A549 (cell line): ENCODE data around the gene TMEM163. TPM values are rescaled to one million over a fixed set of nuclear protein-coding genes. Genes with fewer than 3 reads are reported as not detected.
"Not testable (repeated sequence)": the region's sequence is repeated elsewhere in the genome, so short reads cannot be mapped to it uniquely, and the experiment has no call there.

Experiments
- ATAC-seq, 2 experiments: fragments of 200-7000 bp in 1 of 2; fragments of >200 bp in 1 of 2; cut with Nextera tagmentation in 1 of 2; cut with Tn5 transposase in 1 of 2; 3 replicates each; pipeline versions ENCODE4 v1.8.0 to v1.9.1; 2018 to 2020; ENCODE audit warnings: mild to moderate bottlenecking in 1 of 2, moderate library complexity in 1 of 2
- CTCF ChIA-PET: fragments of 300-600 bp; sonication (Branson Sonifier 250); formaldehyde crosslinking; extraction: SDS; loops from one replicate; lab custom pipeline; 2021; ENCODE audit warnings: antibody characterized with exemption, inconsistent platforms; lab: Yijun Ruan, JAX
- POLR2A ChIA-PET: fragments of 350-600 bp; formaldehyde crosslinking; extraction: SDS; loops from one replicate; lab custom pipeline; 2021; ENCODE audit warnings: antibody characterized with exemption, inconsistent platforms; lab: Yijun Ruan, JAX
- DNase-seq, 2 experiments: peaks; one replicate each; pipeline versions ENCODE4 v3.0.0 to v3.0.0-alpha.2; 2011 to 2016; ENCODE audit warnings: low read depth in 1 of 2, low spot score in 1 of 2
- FAIRE-seq: peaks from 2 replicates; lab custom pipeline; 2011; peaks lifted over from hg19 to GRCh38; lab: Jason Lieb, UNC
- H3K27ac ChIP-seq, 2 experiments: fragments of >200 bp; sonication (Bioruptor Twin); formaldehyde crosslinking; 3 replicates each; pipeline ENCODE4 v1.5.1; 2016 to 2017
- H3K4me1 ChIP-seq: fragments of >200 bp; sonication (Bioruptor Twin); formaldehyde crosslinking; 3 replicates; pipeline ENCODE4 v1.6.1; 2016
- H3K4me2 ChIP-seq: fragments of >200 bp; sonication (Bioruptor Twin); formaldehyde crosslinking; 3 replicates; pipeline ENCODE4 v1.6.1; 2016
- H3K4me3 ChIP-seq: fragments of >200 bp; sonication (Bioruptor Twin); formaldehyde crosslinking; 3 replicates; pipeline ENCODE4 v1.5.1; 2016
- H3K9me3 ChIP-seq: fragments of >200 bp; sonication (Bioruptor Twin); formaldehyde crosslinking; 3 replicates; pipeline ENCODE4 v1.6.1; 2016
- BCL3 ChIP-seq: fragments of >200 bp; sonication (Bioruptor Twin); formaldehyde crosslinking; IDR thresholded peaks from 3 replicates; pipeline ENCODE4 v1.6.1; 2016
- BHLHE40 ChIP-seq: IDR thresholded peaks from 2 replicates; pipeline ENCODE4 v1.6.1; 2012; ENCODE audit warnings: low read depth, low read length, inconsistent platforms
- CBX2 ChIP-seq: fragments of 200-600 bp; sonication (generic); IDR thresholded peaks from 2 replicates; pipeline ENCODE4 v1.6.1; 2016; ENCODE audit warnings: low read depth, mild to moderate bottlenecking, borderline replicate concordance
- CBX8 ChIP-seq: fragments of 200-600 bp; sonication (generic); IDR thresholded peaks from 2 replicates; pipeline ENCODE4 v1.6.1; 2016
- CEBPB ChIP-seq, 2 experiments: fragments of >200 bp in 1 of 2; sonication (Bioruptor Twin) in 1 of 2; formaldehyde crosslinking in 1 of 2; IDR thresholded peaks; 2 replicates each; pipeline ENCODE4 v1.6.1; 2012 to 2016
- CHD2 ChIP-seq: fragments of 150-350 bp; IDR thresholded peaks from 2 replicates; pipeline ENCODE4 v1.6.1; 2014; ENCODE audit warnings: low read length; ENCODE audit not compliant: partially characterized antibody
- E2F6 ChIP-seq: IDR thresholded peaks from 2 replicates; pipeline ENCODE4 v1.6.1; 2012; ENCODE audit warnings: low read depth, borderline replicate concordance
- EHF ChIP-seq: fragments of 250-450 bp; sonication (Bioruptor Pico); IDR thresholded peaks from 2 replicates; pipeline ENCODE4 v1.5.0; 2020; ENCODE audit warnings: mild to moderate bottlenecking
- FOSB ChIP-seq: fragments of 250-450 bp; sonication (Bioruptor Pico); IDR thresholded peaks from 2 replicates; pipeline ENCODE4 v1.5.0; 2020; ENCODE audit warnings: mild to moderate bottlenecking, moderate library complexity
- FOSL2 ChIP-seq, 2 experiments: fragments of 450-650 bp in 1 of 2; fragments of >200 bp in 1 of 2; sonication (Bioruptor Twin) in 1 of 2; formaldehyde crosslinking; IDR thresholded peaks; 2 replicates each; pipeline versions ENCODE4 v1.5.0 to v1.6.1; 2016 to 2020; ENCODE audit warnings: mild to moderate bottlenecking in 1 of 2, moderate library complexity in 1 of 2
- FOXS1 ChIP-seq: fragments of 250-450 bp; sonication (Bioruptor Pico); IDR thresholded peaks from 2 replicates; pipeline ENCODE4 v1.5.0; 2020; ENCODE audit warnings: mild to moderate bottlenecking, moderate library complexity
- GATA3 ChIP-seq: IDR thresholded peaks from 2 replicates; pipeline ENCODE4 v1.6.1; 2012; ENCODE audit warnings: borderline replicate concordance
- HES2 ChIP-seq: fragments of >200 bp; sonication (Bioruptor Twin); formaldehyde crosslinking; IDR thresholded peaks from 2 replicates; pipeline ENCODE4 v1.6.1; 2016
- HMGXB4 ChIP-seq: fragments of 250-450 bp; sonication (Bioruptor Pico); IDR thresholded peaks from 2 replicates; pipeline ENCODE4 v1.5.0; 2021; ENCODE audit warnings: mild to moderate bottlenecking, moderate library complexity, borderline replicate concordance
- HOXA7 ChIP-seq: fragments of 250-450 bp; sonication (Bioruptor Pico); IDR thresholded peaks from 2 replicates; pipeline ENCODE4 v1.5.0; 2020; ENCODE audit warnings: mild to moderate bottlenecking, moderate library complexity
- JUNB ChIP-seq: fragments of >200 bp; sonication (Bioruptor Twin); formaldehyde crosslinking; IDR thresholded peaks from 2 replicates; pipeline ENCODE4 v1.6.1; 2016
- KDM5A ChIP-seq: fragments of 200-600 bp; sonication (generic); IDR thresholded peaks from 2 replicates; pipeline ENCODE4 v1.6.1; 2016; ENCODE audit warnings: antibody characterized with exemption, mild to moderate bottlenecking
- MAX ChIP-seq: IDR thresholded peaks from 2 replicates; pipeline ENCODE4 v1.6.1; 2012
- MAZ ChIP-seq: fragments of 150-350 bp; IDR thresholded peaks from 2 replicates; pipeline ENCODE4 v1.6.1; 2014; ENCODE audit warnings: antibody characterized with exemption, low read depth, low read length, borderline replicate concordance
- MYC ChIP-seq: IDR thresholded peaks from 2 replicates; pipeline ENCODE4 v1.6.1; 2012; ENCODE audit warnings: mild to moderate bottlenecking, inconsistent platforms, low read length, improper control_type of control experiment, borderline replicate concordance
- PHF8 ChIP-seq: fragments of 200-600 bp; sonication (generic); IDR thresholded peaks from 2 replicates; pipeline ENCODE4 v1.6.1; 2016; ENCODE audit warnings: low read depth, mild to moderate bottlenecking, antibody characterized with exemption, moderate library complexity, borderline replicate concordance
- RFX5 ChIP-seq: fragments of 450-650 bp; IDR thresholded peaks from 2 replicates; pipeline ENCODE4 v1.7.1; 2014; ENCODE audit warnings: antibody characterized with exemption, mild to moderate bottlenecking, moderate library complexity
- TFCP2L1 ChIP-seq: fragments of 250-450 bp; sonication (Bioruptor Pico); IDR thresholded peaks from 2 replicates; pipeline ENCODE4 v1.5.0; 2021; ENCODE audit warnings: mild to moderate bottlenecking
- USF2 ChIP-seq: fragments of 450-650 bp; IDR thresholded peaks from 2 replicates; pipeline ENCODE4 v1.6.1; 2014; ENCODE audit warnings: antibody characterized with exemption
- ZC3H11A ChIP-seq: fragments of 450-650 bp; IDR thresholded peaks from 2 replicates; pipeline ENCODE4 v1.6.1; 2014; ENCODE audit warnings: antibody characterized with exemption, mild to moderate bottlenecking
- ZNF302 ChIP-seq: fragments of 250-450 bp; sonication (Bioruptor Pico); IDR thresholded peaks from 2 replicates; pipeline ENCODE4 v1.9.0; 2021; ENCODE audit warnings: inconsistent platforms, mild to moderate bottlenecking, moderate library complexity
- ZSCAN20 ChIP-seq: fragments of 250-450 bp; sonication (Bioruptor Pico); IDR thresholded peaks from 2 replicates; pipeline ENCODE4 v1.8.0; 2022; ENCODE audit warnings: mild to moderate bottlenecking, moderate library complexity
- WGBS: methylation state at CpG from one replicate; pipeline ENCODE4 v1.1.6; 2017; ENCODE audit errors: missing lambda C conversion rate; 5-methylcytosine and 5-hydroxymethylcytosine counted together
- polyA plus RNA-seq, 4 experiments: library from polyadenylated mRNA; depleted of rRNA in 3 of 4; stranded (reverse); fragments of >200 nt; fragmentation: RNase III in 1 of 4; extraction: RNeasy Plus Mini Kit Qiagen cat#74134 plus additional on column Dnase treatment in 1 of 4; gene quantifications; 2 replicates in 3 of 4; 3 replicates in 1 of 4; pipeline ENCODE4 v1.2.3, GENCODE V29; 2011 to 2017

The TMEM163 gene
- polyA plus RNA-seq, 2 of the 4 experiments (the other 2 are of a cell fraction): not detected

- Histone ChIP-seq H3K27ac (no peak overlapping the region), H3K4me1 (no peaks in the 10 kb centered on the region), H3K9me3 (no peaks in the 10 kb centered on the region), H3K4me3 (no peak overlapping the region), H3K4me2 (no peak overlapping the region)
- FAIRE-seq (no peak), DNase-seq (no peak), ATAC-seq (no peak)
- POLR2A ChIA-PET: no interaction called here
- 34% methylated on average over 3 of the region's 3 CpGs for WGBS
- TF ChIP-seq BCL3: no peak
- TF ChIP-seq ZSCAN20 (CRISPR knock-in tag): no peak
- no peak for TF ChIP-seq HES2
- TF ChIP-seq FOSL2 (IDR thresholded peaks at IDR 0.05): no peak
- TF ChIP-seq FOSL2 (CRISPR knock-in tag; IDR thresholded peaks at IDR 0.05): no peak
- TF ChIP-seq ZC3H11A: no peak
- no peak for TF ChIP-seq GATA3
- TF ChIP-seq BHLHE40: no peak
- no peak for TF ChIP-seq TFCP2L1
- TF ChIP-seq CBX2: no peak
- TF ChIP-seq ZNF302: no peak
- TF ChIP-seq KDM5A: no peak
- TF ChIP-seq CBX8: no peak
- TF ChIP-seq EHF (CRISPR knock-in tag): no peak
- no peak for TF ChIP-seq FOXS1 (CRISPR knock-in tag)
- CTCF ChIA-PET: no interaction called here
Observed at GRCh38 chr2:134570676-134571075, 148.1 kb downstream of the TMEM163 start.

- H3K27ac ChIP-seq: no peak overlapping the region
- ATAC-seq: no peak
- no peak for FAIRE-seq
- WGBS: 50% methylated on average over 2 of the region's 2 CpGs
- DNase-seq: no peak
- no peaks in the 10 kb centered on the region for H3K9me3 ChIP-seq
- no peak overlapping the region for H3K4me3 ChIP-seq
- H3K4me2 ChIP-seq: no peak overlapping the region
- TF ChIP-seq GATA3 (no peak), EHF (CRISPR knock-in tag) (no peak), MAX (no peak), PHF8 (no peak), E2F6 (no peak), CBX2 (no peak), RFX5 (no peak), HOXA7 (CRISPR knock-in tag) (no peak)
- ChIA-PET CTCF (no interaction called here), POLR2A (no interaction called here)
- no peaks in the 10 kb centered on the region for H3K4me1 ChIP-seq
Observed at GRCh38 chr2:134568413-134568812, 150.4 kb downstream of the TMEM163 start.

GRCh38 chr2:134567666-134568065 is 151.1 kb downstream of the TMEM163 start:
- TF ChIP-seq RFX5: no peak
- no peak for TF ChIP-seq USF2
- TF ChIP-seq CHD2: no peak
- TF ChIP-seq CEBPB (IDR thresholded peaks at IDR 0.05): no peak
- TF ChIP-seq JUNB: no peak
- TF ChIP-seq HMGXB4 (CRISPR knock-in tag): no peak
- TF ChIP-seq ZC3H11A: no peak
- no peak for TF ChIP-seq MYC
- no peak for TF ChIP-seq MAZ
- no peak for TF ChIP-seq FOXS1 (CRISPR knock-in tag)
- TF ChIP-seq FOSB: no peak
- CTCF ChIA-PET: no interaction called here
- ATAC-seq (no peak), FAIRE-seq (no peak), DNase-seq (no peak)
- H3K9me3 ChIP-seq: no peaks in the 10 kb centered on the region
- POLR2A ChIA-PET: no interaction called here
- WGBS: 4% methylated on average over 1 of the region's 1 CpG
- no peak overlapping the region for H3K4me2 ChIP-seq
- no peak overlapping the region for H3K4me3 ChIP-seq
- no peak overlapping the region for H3K27ac ChIP-seq
- no peaks in the 10 kb centered on the region for H3K4me1 ChIP-seq

- CTCF ChIA-PET: interaction anchor here (0.6 to 1.4 kb wide), 2 partner anchors 114 to 332 kb away, joined by 5 read pairs; no protein-coding TSS in a partner anchor
- POLR2A ChIA-PET, H3K4me2 ChIP-seq, FAIRE-seq, H3K4me1 ChIP-seq, ATAC-seq, H3K27ac ChIP-seq, H3K9me3 ChIP-seq, DNase-seq, H3K4me3 ChIP-seq: not testable (repeated sequence)
- WGBS: 56% methylated on average over 5 of the region's 5 CpGs
Observed at GRCh38 chr2:134564955-134565354, 153.8 kb downstream of the TMEM163 start.
